HepG2 (cell line): ENCODE measurements around the gene NR3C2. TPM values are rescaled to one million over a fixed set of nuclear protein-coding genes. Genes with fewer than 3 reads are reported as not detected.

Source experiments
- ATAC-seq: fragments of 200-7000 bp; cut with Tn5 transposase; 3 replicates; pipeline ENCODE4 v1.9.1; 2020; ENCODE audit warnings: mild to moderate bottlenecking, moderate library complexity
- BruUV-seq: library from RNA; stranded (reverse); fragments of 400-500 nt; replicated peaks from 2 replicates; lab custom pipeline; 2021; lab: Mats Ljungman, UMichigan
- CTCF ChIA-PET: fragments of 300-600 bp; formaldehyde crosslinking; extraction: SDS; loops from one replicate; lab custom pipeline; 2021; ENCODE audit warnings: low total read pairs, inconsistent platforms, low intra/inter-chr PET ratio; lab: Yijun Ruan, JAX
- POLR2A ChIA-PET: fragments of 350-600 bp; sonication (Branson Sonifier 250); formaldehyde crosslinking; loops from one replicate; lab custom pipeline; 2020; ENCODE audit warnings: antibody characterized with exemption, inconsistent platforms; lab: Yijun Ruan, JAX
- DNase-seq: peaks from one replicate; pipeline ENCODE4 v3.0.0-alpha.2; 2015; ENCODE audit warnings: low spot score
- FAIRE-seq: peaks from 3 replicates; lab custom pipeline; 2011; peaks lifted over from hg19 to GRCh38; lab: Jason Lieb, UNC
- H2AFZ ChIP-seq: one replicate; pipeline ENCODE4 v1.6.1; 2011; ENCODE audit warnings: low read length, inconsistent platforms
- H3K27ac ChIP-seq: fragments of 300-600 bp; 3 replicates; pipeline ENCODE4 v1.8.0; 2011; ENCODE audit warnings: mixed run types, mild to moderate bottlenecking, mixed read lengths, low read length, inconsistent platforms; ENCODE audit not compliant: insufficient read depth; ENCODE audit errors: extremely low read length
- H3K27me3 ChIP-seq, 2 experiments: fragments of 200-600 bp in 1 of 2; 2 replicates in 1 of 2; 3 replicates in 1 of 2; pipeline versions ENCODE4 v1.6.0 to v1.8.0; 2011; ENCODE audit warnings: low read length in 2 of 2, mild to moderate bottlenecking in 2 of 2, moderate library complexity in 2 of 2, inconsistent platforms in 1 of 2; ENCODE audit not compliant: insufficient read depth in 2 of 2, control insufficient read depth in 1 of 2
- H3K36me3 ChIP-seq, 2 experiments: fragments of 200-600 bp in 1 of 2; replicated peaks in 1 of 2; 2 replicates in 1 of 2; 3 replicates in 1 of 2; pipeline versions ENCODE4 v1.5.1 to v1.8.0; 2011; ENCODE audit warnings: low read length in 2 of 2, inconsistent platforms in 1 of 2; ENCODE audit not compliant: insufficient read depth in 2 of 2, control insufficient read depth in 1 of 2
- H3K4me1 ChIP-seq: 2 replicates; pipeline ENCODE4 v1.5.1; 2012; ENCODE audit warnings: low read length, inconsistent platforms; ENCODE audit not compliant: insufficient read depth
- H3K4me2 ChIP-seq: 2 replicates; pipeline ENCODE4 v1.6.0; 2011; ENCODE audit warnings: low read depth, low read length, inconsistent platforms
- H3K4me3 ChIP-seq, 3 experiments: fragments of 200-600 bp in 1 of 3; sonication (generic), shearing (Covaris generic) in 1 of 3; replicated peaks in 1 of 3; 2 replicates each; pipeline ENCODE4 v1.5.1; 2011 to 2016; ENCODE audit warnings: low read length in 3 of 3, inconsistent platforms in 2 of 3, low read depth in 2 of 3, mild to moderate bottlenecking in 2 of 3, control low read depth in 1 of 3, mixed read lengths in 1 of 3; ENCODE audit not compliant: insufficient read depth in 1 of 3
- H3K79me2 ChIP-seq: one replicate; pipeline ENCODE4 v1.6.1; 2011; ENCODE audit warnings: low read length, inconsistent platforms; ENCODE audit not compliant: insufficient read depth
- H3K9ac ChIP-seq: 2 replicates; pipeline ENCODE4 v1.6.0; 2011; ENCODE audit warnings: mild to moderate bottlenecking, low read depth, low read length, inconsistent platforms; ENCODE audit not compliant: insufficient read depth
- H3K9me3 ChIP-seq: 2 replicates; pipeline ENCODE4 v1.5.1; 2012; ENCODE audit warnings: mild to moderate bottlenecking, low read length
- H4K20me1 ChIP-seq: 2 replicates; pipeline ENCODE4 v1.6.0; 2011; ENCODE audit warnings: inconsistent platforms, mild to moderate bottlenecking, low read length, moderate library complexity; ENCODE audit not compliant: insufficient read depth
- DPF2 ChIP-seq: sonication (generic); formaldehyde crosslinking; IDR thresholded peaks from 2 replicates; pipeline ENCODE4 v1.4.0; 2020; ENCODE audit warnings: mild to moderate bottlenecking, low read depth, missing genetic modification reagents, borderline replicate concordance
- KLF15 ChIP-seq: sonication (generic); formaldehyde crosslinking; IDR thresholded peaks from 2 replicates; pipeline ENCODE4 v1.8.1; 2023; ENCODE audit warnings: borderline replicate concordance, mild to moderate bottlenecking, inconsistent platforms, missing genetic modification reagents, mixed read lengths
- NFATC3 ChIP-seq: sonication (generic); formaldehyde crosslinking; IDR thresholded peaks from 2 replicates; pipeline ENCODE4 v1.5.1; 2020; ENCODE audit warnings: mild to moderate bottlenecking, missing genetic modification reagents
- RFX1 ChIP-seq: fragments of 450-650 bp; IDR thresholded peaks from 2 replicates; pipeline ENCODE4 v1.6.1; 2017
- ZC3H4 ChIP-seq: sonication (generic); formaldehyde crosslinking; IDR thresholded peaks from 2 replicates; pipeline ENCODE4 v1.4.0; 2020; ENCODE audit warnings: missing genetic modification reagents, borderline replicate concordance
- WGBS: methylation state at CpG from one replicate; pipeline ENCODE4 v1.1.6; 2017; ENCODE audit warnings: low lambda C conversion rate; 5-methylcytosine and 5-hydroxymethylcytosine counted together
- in situ Hi-C: cut with HindIII; loops from 2 replicates; pipeline ENCODE4 v1.10.0; 2017; ENCODE audit warnings: low pct_unique_long_range_greater_than_20kb; ENCODE audit not compliant: extremely low pct_ligation_motif_present
- intact Hi-C: fragments of 100-400 bp; cut with micrococcal nuclease; formaldehyde crosslinking; loops from one replicate; pipeline ENCODE4 v1.10.0; 2022; ENCODE audit not compliant: unreplicated experiment
- polyA plus RNA-seq, 8 experiments: library from polyadenylated mRNA; depleted of rRNA in 3 of 8; stranded (reverse) in 7 of 8; unstranded in 1 of 8; fragments of >200 nt; fragmentation: Illumina TruSeq in 4 of 8; extraction: Trizol in 4 of 8; gene quantifications; 2 replicates each; pipeline versions ENCODE4 v1.2.1 to v1.2.3, GENCODE V29; 2011 to 2016; ENCODE audit warnings: low read depth in 4 of 8, missing spikeins in 1 of 8, mixed read lengths in 1 of 8; ENCODE audit not compliant: insufficient read depth in 1 of 8
- total RNA-seq, 5 experiments: library from RNA; depleted of rRNA; stranded (reverse); fragments of >200 nt; fragmentation: Illumina TruSeq; extraction: Trizol; gene quantifications; 2 replicates each; pipeline ENCODE4 v1.2.3, GENCODE V29; 2016; ENCODE audit warnings: low read depth in 1 of 5
- TF ChIP-seq, protein P1 (sequence below): sonication (generic); formaldehyde crosslinking; IDR thresholded peaks from 2 replicates; pipeline ENCODE4 v1.5.0; 2020; ENCODE audit warnings: mild to moderate bottlenecking, low read depth, missing genetic modification reagents, borderline replicate concordance
- TF ChIP-seq, protein P2 (sequence below): sonication (generic); formaldehyde crosslinking; IDR thresholded peaks from 2 replicates; pipeline ENCODE4 v1.5.1; 2020; ENCODE audit warnings: mild to moderate bottlenecking, moderate library complexity, missing genetic modification reagents

Gene NR3C2
- total and polyA plus RNA-seq, 2 of the 13 experiments (the other 11 are each of a cell fraction or from before 2014, with no cell fraction given), result 0.26 to 0.46 TPM

DNA sequence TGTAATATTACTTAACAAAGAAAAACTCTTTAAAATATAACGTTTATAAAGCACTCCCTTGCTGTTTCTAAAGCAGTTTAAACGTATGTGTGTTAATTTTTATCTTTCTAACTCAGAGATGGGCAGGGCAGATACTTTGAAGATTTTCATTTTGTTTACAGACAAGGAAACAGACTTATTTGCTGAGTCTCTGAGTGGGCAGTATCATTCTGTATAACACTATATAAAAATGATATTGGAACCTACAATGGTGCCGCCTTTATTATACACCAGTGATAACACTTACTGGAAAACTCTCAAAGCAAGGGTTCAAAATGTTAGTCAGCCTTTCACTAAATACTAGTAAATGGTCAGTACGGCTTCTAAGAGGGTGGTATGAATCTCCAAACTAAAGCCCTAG is 193.4 kb downstream of the NR3C2 start (continued):
- TF ChIP-seq ZC3H4 (CRISPR knock-in tag) (no peak), RFX1 (no peak)
- TF ChIP-seq, protein P1, sequence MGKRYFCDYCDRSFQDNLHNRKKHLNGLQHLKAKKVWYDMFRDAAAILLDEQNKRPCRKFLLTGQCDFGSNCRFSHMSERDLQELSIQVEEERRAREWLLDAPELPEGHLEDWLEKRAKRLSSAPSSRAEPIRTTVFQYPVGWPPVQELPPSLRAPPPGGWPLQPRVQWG (CRISPR knock-in tag), result no peak

DNA sequence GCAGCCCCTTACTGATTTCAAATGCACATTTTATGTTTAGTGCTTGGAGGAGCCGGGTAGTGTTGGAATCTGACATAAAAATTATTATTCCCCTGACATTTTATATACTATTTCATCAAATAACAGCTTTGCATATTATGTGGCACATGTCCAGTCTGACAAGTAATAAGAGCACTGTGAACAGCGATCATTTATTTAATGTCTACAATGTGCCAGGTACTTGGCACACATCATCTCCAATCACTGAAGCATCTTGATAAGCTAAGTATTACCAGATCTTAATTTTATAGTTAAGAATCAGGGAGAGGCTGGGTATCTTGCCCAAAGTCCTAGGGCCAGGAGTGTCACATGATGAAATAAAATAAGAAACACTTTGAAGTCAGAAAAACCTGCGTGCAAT is 197.2 kb downstream of the NR3C2 start:
- no peak overlapping the region for H2AFZ ChIP-seq
- BruUV-seq, result no TSS peak
- no peak for ATAC-seq
- H3K4me2 ChIP-seq, result no peak overlapping the region
- no peak overlapping the region for H3K9ac ChIP-seq
- CTCF ChIA-PET, result no interaction called here
- H3K27ac ChIP-seq, result no peak overlapping the region
- H3K4me3 ChIP-seq, result no peak overlapping the region
- no peak for FAIRE-seq
- no peaks in the 10 kb centered on the region for H3K27me3 ChIP-seq
- POLR2A ChIA-PET, result no interaction called here
- H3K36me3 ChIP-seq, result no peaks in the 10 kb centered on the region
- H3K4me1 ChIP-seq, result no peaks in the 10 kb centered on the region
- DNase-seq, result no peak
- H3K9me3 ChIP-seq, result no peaks in the 10 kb centered on the region
- in situ Hi-C loops (no loop called here), intact Hi-C loops (no loop called here)
- H3K79me2 ChIP-seq, result no peaks in the 10 kb centered on the region
- TF ChIP-seq NFATC3 (CRISPR knock-in tag), result no peak
- TF ChIP-seq, protein P2, sequence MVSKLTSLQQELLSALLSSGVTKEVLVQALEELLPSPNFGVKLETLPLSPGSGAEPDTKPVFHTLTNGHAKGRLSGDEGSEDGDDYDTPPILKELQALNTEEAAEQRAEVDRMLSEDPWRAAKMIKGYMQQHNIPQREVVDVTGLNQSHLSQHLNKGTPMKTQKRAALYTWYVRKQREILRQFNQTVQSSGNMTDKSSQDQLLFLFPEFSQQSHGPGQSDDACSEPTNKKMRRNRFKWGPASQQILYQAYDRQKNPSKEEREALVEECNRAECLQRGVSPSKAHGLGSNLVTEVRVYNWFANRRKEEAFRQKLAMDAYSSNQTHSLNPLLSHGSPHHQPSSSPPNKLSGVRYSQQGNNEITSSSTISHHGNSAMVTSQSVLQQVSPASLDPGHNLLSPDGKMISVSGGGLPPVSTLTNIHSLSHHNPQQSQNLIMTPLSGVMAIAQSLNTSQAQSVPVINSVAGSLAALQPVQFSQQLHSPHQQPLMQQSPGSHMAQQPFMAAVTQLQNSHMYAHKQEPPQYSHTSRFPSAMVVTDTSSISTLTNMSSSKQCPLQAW, result no peak
- TF ChIP-seq DPF2 (CRISPR knock-in tag), result no peak
- TF ChIP-seq KLF15 (CRISPR knock-in tag), result no peak
- H4K20me1 ChIP-seq, result no peaks in the 10 kb centered on the region
- WGBS, result 38% methylated on average over 3 of the region's 3 CpGs
